OCI-LY3 (cell line): ENCODE measurements around the gene SPCS2.
"Not testable (repeated sequence)": the region's sequence is repeated elsewhere in the genome, so short reads cannot be mapped to it uniquely, and the experiment has no call there.

Experiments used
- EZH2phosphoT487 ChIP-seq: fragments of 200-600 bp; shearing (Covaris generic); IDR thresholded peaks from 2 replicates; pipeline ENCODE4 v1.6.1; 2018; ENCODE audit warnings: antibody characterized with exemption, mixed run types, low read depth
- TF ChIP-seq, protein P1 (sequence below): fragments of 200-600, 300-600 bp; sonication (generic); IDR thresholded peaks from 2 replicates; pipeline ENCODE4 v1.5.1; 2014; ENCODE audit warnings: antibody characterized with exemption, low read length, low read depth

- TF ChIP-seq, protein P1, sequence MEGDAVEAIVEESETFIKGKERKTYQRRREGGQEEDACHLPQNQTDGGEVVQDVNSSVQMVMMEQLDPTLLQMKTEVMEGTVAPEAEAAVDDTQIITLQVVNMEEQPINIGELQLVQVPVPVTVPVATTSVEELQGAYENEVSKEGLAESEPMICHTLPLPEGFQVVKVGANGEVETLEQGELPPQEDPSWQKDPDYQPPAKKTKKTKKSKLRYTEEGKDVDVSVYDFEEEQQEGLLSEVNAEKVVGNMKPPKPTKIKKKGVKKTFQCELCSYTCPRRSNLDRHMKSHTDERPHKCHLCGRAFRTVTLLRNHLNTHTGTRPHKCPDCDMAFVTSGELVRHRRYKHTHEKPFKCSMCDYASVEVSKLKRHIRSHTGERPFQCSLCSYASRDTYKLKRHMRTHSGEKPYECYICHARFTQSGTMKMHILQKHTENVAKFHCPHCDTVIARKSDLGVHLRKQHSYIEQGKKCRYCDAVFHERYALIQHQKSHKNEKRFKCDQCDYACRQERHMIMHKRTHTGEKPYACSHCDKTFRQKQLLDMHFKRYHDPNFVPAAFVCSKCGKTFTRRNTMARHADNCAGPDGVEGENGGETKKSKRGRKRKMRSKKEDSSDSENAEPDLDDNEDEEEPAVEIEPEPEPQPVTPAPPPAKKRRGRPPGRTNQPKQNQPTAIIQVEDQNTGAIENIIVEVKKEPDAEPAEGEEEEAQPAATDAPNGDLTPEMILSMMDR: not testable (repeated sequence)
- not testable (repeated sequence) for TF ChIP-seq EZH2phosphoT487
Measured at GRCh38 chr11:74960128-74960527, 11.1 kb downstream of the SPCS2 start.
